ENCODE measurements around the gene DMXL2. TPM values are rescaled to one million over a fixed set of nuclear protein-coding genes. Genes with fewer than 3 reads are reported as not detected.
"Not testable (repeated sequence)": the region's sequence is repeated elsewhere in the genome, so short reads cannot be mapped to it uniquely, and the experiment has no call there.

DMXL2 gene
- total and polyA plus RNA-seq, 9 of the 15 experiments (the other 6 are each of a cell fraction or from before 2014, with no cell fraction given), result 9.3 to 57.7 (median 30.7) TPM

GRCh38 chr15:51603462-51603948 is 19.1 kb downstream of the DMXL2 start (continued):
- TF ChIP-seq NR2C2 (CRISPR knock-in tag; IDR thresholded peaks at IDR 0.05); MYC (CRISPR knock-in tag; IDR thresholded peaks at IDR 0.05; ENCODE audit: borderline replicate concordance, low read depth); TEAD4 (CRISPR knock-in tag; IDR thresholded peaks at IDR 0.05; ENCODE audit: borderline replicate concordance); TOE1 (CRISPR knock-in tag; IDR thresholded peaks at IDR 0.05; ENCODE audit: borderline replicate concordance, low read depth): not testable (repeated sequence)
- TF ChIP-seq NR2C2 (tag; IDR thresholded peaks at IDR 0.05) (peak; percentile 34; the same call in 1 of the 2 replicates), POLR2AphosphoS5 (IDR thresholded peaks at IDR 0.05; ENCODE audit: control insufficient read depth, insufficient read depth, low read depth, low read length) (0 out of 2 replicates have a peak, but pooled peaks have one; percentile 42), MTA1 (IDR thresholded peaks at IDR 0.05; ENCODE audit: borderline replicate concordance) (peak; percentile 34; the same call in 1 of the 2 replicates), MYC (IDR thresholded peaks at IDR 0.05; ENCODE audit: low read depth, low read length) (peak; percentile 90), TEAD4 (IDR thresholded peaks at IDR 0.05; ENCODE audit: low read length) (0 out of 2 replicates have a peak, but pooled peaks have one; percentile 34), TOE1 (IDR thresholded peaks at IDR 0.05; ENCODE audit: borderline replicate concordance) (peak; percentile 96), DMBX1 (CRISPR knock-in tag; IDR thresholded peaks at IDR 0.05; ENCODE audit: borderline replicate concordance) (0 out of 2 replicates have a peak, but pooled peaks have one; percentile 44), POLR2G (IDR thresholded peaks at IDR 0.05; ENCODE audit: low read depth, low read length) (peak; percentile 43), EP400 (IDR thresholded peaks at IDR 0.05) (peak; percentile 95), PKNOX1 (IDR thresholded peaks at IDR 0.05) (peak; percentile 68), FOXK2 (conservative IDR thresholded peaks at IDR 0.05 in 1 of 2, IDR thresholded peaks at IDR 0.05 in 1 of 2; ENCODE audit: low read depth in 2 of 2) (peak; percentile 46 to 74; a peak in 3 of 4 replicates), TAF1 (IDR thresholded peaks at IDR 0.05; ENCODE audit: control insufficient read depth, extremely low read depth, insufficient read depth, low read length, severe bottlenecking) (peak; percentile 57), TBP (optimal IDR thresholded peaks at IDR 0.05; ENCODE audit: low read depth, low read length) (peak; percentile 32), NFATC3 (IDR thresholded peaks at IDR 0.05) (peak; percentile 85), MLLT1 (IDR thresholded peaks at IDR 0.05) (peak in 1 of 2 experiments; percentile 59; a peak in 2 of 4 replicates), TAF9B (IDR thresholded peaks at IDR 0.05; ENCODE audit: partially characterized antibody) (peak; percentile 69), NEUROD1 (IDR thresholded peaks at IDR 0.05; ENCODE audit: borderline replicate concordance, low read depth, low read length, partially characterized antibody) (peak; percentile 22), ZFX (CRISPR knock-in tag; IDR thresholded peaks at IDR 0.05) (peak; percentile 84), NRF1 (conservative IDR thresholded peaks at IDR 0.05 in 1 of 2, IDR thresholded peaks at IDR 0.05 in 1 of 2) (peak; percentile 18 to 52; a peak in 3 of 4 replicates), BRD9 (IDR thresholded peaks at IDR 0.05; ENCODE audit: low read depth, partially characterized antibody) (peak; percentile 82)
